GM21360 (cell line): ENCODE results near the gene SMOC2.

Source experiments
- ATAC-seq: cut with Tn5 transposase; IDR thresholded peaks from one replicate; pipeline ENCODE4 v1.9.1; 2021; ENCODE audit warnings: mild to moderate bottlenecking, moderate library complexity; ENCODE audit not compliant: unreplicated experiment

The SMOC2 gene

DNA sequence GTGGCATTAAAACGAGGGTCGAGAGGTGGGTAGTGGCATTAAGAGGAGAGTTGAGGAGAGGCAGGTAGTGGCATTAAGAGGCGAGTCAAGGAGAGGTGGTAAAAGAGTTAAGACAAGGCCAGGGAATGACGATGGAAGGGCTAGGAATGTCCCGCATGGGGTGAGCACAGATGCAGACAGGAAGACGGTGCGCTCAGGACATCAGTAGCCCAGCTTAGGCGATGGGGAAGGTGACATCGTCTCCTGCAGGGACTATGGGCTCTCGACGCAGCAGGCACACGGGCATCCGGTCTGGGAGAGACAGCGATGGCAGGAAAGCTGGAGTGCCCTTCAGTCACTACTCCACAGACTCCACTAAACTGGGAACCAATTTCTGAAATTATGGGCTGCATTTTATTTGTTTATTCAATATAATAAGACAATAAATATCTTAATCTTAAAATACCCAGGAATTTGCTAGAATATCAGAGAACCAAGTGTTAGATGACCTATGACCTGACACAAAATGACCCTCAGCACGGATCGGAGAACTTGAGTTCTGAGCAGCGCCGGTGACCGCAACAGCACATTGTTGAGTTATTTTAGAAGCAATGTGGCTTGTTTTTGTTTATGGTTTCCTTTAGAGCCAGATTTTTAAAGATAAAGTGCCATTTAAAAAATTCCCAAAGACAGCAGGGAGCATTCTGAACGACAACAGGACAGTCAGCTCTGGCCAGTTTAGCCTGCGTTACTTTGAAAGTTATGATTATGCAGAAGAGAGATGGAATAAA, 177.7 kb downstream of the SMOC2 start:
- no peak for ATAC-seq

DNA sequence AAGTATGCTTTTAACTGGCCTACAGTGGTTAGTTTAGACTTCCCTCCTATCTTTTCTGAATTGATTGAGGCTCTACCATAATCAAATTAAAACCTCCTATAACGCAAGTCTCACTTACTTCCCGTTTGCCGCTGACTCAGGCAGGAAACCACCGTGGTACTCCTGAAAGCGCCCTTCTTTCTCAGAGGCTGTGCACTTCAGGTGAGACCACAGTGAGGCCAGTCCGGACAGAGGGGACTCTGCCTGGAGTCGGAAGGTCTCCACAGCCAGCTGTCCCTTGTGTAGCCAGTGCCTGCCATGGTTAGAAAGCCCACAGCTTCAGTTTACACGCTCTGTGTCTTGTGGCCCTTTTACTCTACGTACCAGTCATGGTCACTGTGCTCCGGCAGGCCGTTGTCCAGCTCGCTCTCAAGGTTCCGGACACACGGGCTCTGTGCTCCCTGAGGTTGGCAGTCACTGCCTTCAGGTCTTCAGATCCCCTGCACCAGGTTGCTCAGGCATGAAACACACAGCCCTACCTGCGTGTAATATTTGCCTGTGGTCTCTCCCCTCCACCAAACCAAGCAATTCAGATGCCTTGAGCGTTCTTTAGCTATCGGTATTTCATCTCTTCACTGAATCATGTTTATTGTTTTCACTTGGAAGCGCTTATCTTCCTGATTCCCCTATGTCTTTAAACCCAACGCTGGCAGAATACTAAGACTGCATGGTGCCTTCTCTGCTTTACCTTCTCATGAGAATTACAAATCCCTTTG, 178.8 kb downstream of the SMOC2 start:
- no peak for ATAC-seq

DNA sequence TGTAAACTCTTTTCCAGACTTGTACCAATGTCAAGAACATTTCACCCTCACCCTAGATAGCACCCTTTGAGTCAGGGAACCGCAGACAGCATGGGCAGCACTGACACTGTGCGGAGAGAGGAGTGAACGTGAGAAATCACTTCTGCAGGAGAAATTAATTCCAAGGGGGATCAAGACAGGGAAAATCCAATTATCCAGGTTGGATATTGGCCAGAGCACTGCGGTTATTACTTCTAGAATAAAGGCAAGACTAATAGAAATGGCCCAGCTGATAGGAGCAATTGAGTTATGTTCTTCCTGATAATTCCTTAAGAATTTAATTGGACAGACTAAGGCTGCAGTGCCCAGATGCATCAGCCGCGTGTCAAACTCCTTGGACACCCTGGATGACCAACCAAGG, 179.6 kb downstream of the SMOC2 start:
- ATAC-seq = no peak

DNA sequence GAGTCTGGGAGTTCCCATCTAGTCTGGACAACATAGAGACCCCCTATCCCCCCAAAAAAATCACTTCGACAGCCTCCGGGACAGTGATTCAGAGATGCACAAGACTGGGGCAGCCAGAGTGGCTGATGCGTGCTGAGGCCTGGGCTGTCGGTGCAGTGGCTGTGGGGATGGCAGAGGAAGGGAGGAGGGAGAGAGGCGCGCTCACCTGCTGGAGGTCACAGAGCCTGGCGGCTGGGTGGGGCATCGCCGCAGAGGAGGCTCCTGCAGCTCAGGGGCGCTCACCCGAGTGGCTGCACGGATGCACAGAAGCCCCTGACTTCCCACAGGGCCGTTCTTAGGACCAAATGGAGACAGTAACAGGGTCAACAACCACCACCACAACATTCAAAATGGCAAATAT, 182.8 kb downstream of the SMOC2 start:
- ATAC-seq = no peak

DNA sequence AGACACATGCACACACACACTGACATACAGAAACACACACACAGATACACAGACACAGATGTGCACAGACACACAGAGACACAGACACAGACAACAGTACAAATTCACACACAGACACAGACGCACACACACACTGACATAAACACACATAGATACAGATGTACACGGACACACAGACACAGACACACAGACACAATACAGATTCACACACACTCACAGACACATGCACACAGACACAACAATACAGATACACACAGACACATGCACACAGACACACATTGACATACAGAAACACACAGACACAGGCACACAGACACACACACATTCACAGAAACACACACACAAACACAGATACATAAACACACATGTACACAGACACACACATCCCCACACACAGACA, 183.6 kb downstream of the SMOC2 start:
- ATAC-seq = no peak

DNA sequence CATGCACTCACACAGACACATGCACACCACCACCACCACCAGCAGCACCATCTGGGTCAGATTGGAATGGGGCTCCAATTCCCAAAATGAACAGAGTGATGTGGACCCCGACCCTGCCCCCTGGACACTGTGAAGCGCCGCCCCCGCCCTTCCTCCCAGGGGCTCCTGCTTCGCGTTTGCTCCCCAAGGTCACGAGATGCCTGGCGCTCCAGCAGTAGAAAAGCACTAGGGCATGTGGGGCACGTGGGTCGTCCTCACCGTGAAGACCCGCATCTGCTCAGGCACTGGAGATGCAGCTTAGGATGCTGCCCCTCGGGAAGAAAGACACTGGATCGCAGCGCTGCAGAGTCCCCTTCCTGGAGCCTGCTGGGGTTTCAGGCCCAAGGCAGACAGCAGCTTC, 184.0 kb downstream of the SMOC2 start:
- ATAC-seq = no peak

DNA sequence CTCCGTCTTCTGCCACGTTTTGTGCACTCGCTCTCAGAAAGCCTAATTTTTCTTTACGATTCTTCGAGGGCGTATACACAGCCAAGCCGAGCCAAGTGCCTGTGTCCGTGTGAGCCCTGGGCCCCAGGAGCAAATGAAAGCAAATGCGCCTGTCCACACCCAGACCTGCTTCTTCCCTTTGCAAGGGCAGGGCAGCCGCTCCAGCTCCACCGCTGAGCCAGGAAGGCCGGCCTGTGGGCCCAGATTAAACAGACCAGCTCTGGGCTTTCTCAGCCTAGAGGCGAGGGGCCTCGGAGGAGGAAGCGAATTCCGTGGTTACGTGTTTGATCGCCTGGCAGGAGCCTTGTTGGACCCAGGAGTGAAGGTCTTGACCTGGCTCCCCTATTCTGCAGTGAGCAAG, 184.6 kb downstream of the SMOC2 start:
- ATAC-seq = no peak

DNA sequence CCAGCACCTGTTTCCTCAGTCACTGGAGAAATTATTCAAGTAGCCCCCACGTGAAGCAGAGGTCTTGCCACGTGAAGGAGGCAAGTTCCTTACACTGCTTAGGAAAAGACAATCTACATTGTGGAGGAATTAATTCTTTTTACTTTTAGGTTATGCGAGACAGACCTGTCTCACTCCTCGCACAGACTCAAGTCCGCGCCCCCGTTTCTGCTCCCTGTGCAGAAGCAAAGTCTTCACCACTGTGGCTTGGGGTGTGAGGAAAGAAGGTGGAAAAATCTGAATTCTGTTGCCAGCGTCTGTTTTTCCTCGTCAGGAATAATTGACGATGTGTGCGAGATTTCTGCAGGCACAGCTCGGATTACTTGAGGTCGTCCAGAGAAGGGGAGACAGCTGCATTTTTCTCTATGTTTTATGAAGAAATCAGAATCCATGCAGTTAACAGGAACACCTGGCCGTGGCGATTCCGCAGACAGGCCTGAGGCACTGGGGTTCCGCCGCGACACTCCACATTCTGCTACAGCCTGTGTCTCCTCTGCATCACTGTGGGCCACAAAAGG, 185.1 kb downstream of the SMOC2 start:
- no peak for ATAC-seq

DNA sequence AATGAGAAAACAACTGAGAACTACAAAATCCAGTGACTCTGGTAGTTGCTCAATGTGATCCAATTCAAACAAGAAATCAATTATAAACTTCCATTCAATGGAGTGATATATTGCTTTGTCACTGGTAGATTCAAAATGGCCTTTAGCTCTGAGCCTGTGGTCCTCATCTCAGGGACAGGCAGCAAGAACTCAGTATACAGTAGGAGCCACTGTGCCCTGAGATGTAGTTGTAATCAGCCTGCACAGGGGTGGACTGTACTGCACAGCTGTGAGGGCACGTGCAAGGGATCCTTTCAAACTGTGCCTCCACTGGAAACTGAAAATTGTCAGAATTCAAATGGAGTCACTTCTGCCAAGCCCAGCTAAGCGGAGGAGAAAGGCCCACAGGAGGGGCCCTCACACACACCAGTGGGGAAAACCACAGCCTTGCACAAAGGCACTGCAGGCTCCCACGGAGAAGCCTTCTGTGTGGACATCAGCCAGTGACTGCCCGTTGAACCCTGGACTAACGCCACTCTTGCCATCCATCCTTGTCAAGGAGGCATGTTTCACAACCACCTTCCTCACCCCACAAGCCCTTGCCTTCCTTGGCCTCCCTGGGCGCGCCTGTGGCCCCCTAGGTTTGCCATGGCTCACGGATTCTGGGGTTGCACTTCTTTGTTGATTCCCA, 186.7 kb downstream of the SMOC2 start:
- no peak for ATAC-seq

DNA sequence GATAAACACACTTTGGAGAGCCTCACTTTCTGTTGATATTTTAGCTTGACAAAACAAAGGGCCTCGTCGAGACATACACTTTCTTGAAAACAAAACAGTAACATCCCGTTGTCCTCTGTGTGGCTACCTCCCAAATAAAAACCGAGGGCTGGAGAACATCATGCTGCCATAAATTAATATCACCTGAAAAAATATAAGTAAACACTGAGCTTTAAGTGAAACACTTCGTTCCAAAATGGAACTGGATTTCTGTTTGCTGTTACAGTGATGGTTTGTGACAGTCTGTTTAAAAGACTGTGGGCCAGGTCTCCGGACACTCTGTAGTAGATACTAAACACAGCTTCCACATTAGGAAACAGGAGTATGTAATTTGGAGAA, 187.2 kb downstream of the SMOC2 start:
- no peak for ATAC-seq

DNA sequence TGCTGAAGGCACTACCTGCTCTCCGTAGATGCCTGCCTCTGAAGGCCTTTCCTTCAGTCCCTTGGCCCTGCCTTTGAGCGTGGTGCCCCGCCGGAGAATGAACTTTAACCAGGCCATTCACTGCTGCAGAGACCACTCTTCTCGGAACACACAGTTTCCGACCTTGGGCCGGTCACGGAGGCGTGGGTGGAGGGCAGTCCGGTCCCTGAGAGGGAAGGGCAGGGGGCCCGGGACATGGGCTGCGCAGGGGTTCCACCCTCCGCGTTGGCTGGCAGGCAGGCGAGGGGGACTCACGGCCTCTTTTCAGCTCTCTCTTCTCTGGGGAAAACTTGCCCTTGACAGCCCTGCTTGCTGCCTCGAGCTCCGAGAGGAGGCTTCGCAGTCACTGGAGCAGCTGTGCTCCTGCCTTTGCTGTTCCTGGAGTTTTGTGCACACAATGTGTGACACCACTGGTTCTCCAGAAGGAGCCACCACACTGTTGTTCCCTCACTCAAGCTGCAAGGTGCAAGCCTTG, 187.8 kb downstream of the SMOC2 start:
- ATAC-seq = no peak

DNA sequence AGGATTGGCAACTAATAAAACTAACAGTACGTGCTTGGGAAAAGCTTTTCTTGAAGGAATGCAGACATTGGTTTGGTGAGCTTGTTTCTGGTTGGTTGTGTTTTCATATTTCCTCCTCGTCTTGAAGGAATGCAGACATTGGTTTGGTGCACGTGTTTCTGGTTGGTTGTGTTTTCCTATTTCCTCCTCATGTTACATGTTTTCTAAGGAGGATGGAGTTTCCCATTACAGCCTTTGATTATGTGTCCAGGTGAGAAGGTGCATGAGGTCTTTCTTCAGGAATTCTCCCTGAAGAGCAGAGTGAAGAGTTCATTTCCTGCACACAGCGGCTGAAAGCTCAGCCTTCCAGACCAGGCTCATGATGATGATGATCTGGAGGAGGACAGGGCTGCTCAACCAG, 190.6 kb downstream of the SMOC2 start:
- no peak for ATAC-seq

DNA sequence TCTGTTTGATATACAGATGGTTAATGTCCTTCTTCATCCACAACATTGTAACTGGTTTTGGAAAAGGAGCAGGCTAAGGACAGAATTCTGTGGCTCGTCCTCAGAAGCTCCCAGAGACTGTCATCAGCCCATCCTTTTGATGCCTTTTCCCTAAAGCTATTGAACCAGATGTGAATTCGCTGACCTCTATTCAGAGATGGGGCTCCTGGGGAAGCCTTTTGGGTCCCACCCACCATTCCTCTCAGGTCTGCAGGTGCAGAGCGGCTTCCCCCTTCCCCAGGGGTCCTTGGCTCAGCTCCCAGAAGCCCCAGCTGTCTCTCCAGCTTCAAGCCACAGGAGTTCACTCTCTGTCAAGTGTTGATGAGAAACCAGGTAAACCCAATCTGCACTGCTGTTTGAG, 191.7 kb downstream of the SMOC2 start:
- no peak for ATAC-seq

DNA sequence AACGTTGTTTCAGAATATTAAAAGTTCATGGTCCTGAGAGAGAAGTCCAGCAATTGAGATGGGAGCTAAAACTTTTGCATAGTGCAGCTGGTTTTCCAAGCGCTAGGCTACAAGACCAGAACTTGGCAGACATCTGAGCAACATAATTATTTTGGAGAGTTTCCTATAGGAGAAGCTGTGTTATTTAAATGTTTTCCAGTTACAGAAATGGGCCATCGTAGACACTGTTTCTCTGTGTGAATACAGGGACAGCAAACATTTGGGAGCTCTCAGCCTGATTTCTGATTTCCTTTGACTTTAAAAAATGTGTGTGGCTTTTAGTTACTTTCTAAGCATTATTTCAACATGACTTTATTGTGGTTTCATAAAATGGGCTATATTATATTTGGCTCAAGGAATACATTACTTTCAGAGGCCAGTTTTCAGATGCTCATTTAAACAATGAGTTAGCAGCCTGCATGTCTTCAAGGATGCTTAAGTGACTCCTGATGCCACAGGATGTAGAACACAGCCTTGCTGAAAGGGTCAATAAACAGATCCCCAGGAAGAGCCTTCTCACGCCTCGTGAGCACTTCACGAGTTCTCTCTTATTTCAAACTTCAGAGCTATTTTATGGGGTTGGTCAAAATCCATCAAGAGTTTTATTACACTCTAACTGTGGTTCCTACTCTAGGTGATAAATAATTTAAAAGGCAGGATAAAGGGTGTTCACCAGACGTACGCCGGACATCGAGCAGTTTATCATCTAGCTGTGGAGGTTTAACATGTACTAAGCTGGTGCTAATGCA, 193.8 kb downstream of the SMOC2 start:
- no peak for ATAC-seq

DNA sequence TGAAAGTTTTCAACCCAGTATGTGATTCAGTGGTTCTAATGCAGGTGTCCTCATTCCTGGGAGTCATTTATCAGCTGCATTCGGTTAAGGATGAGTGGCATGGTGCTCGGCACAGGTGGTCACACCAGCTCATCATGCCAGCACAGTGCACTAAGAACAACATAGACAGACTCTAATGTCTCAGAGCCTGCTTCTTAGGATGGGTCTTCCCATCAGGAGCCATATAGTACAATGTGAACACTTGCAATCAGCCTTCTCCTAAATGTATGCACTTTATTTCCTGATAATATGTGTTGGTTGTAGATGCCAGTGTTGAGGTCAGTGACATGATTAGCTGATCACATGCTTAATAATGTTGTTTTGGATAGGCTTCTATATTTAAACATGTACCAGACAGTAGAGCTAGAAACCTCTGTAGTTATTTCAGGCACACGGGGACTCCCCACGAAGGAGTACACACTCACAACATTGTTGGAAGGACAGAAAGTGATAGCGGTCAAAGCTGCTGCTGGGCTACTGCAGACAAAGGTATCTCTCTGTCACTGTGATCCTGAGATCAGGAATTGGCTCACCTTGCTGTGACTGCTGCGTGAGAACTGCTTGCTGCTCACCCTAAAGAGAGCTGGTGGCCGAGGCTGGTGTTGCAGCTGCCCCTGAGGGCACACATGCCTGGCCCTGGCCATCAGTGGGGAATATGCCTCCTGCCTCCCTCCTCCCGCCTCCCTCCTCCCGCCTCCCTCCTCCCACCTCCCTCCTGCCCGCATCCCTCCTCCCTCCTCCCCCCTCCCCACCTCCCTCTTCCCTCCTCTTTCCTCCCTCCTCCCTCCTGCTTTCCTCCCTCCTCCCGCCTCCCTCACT, 195.4 kb downstream of the SMOC2 start:
- no peak for ATAC-seq

DNA sequence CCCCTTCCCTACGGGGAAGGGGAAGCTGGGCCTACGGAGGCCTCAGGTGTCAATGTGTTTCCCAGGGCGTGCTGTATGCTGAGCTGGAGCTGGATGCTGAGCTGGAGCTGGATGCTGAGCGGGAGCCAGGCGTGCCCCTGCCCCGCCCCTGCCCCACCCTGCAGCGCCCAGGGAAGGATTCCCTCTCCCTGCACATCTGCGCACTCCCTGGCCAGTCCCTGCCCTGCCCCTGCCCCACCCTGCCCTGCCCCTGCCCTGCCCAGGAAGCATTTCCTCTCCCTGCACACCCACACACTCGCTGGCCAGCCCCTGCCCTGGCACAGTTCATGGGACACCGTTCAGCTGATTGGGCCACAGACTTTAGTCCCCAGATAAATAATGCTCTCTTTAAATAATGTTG, 196.8 kb downstream of the SMOC2 start:
- no peak for ATAC-seq

DNA sequence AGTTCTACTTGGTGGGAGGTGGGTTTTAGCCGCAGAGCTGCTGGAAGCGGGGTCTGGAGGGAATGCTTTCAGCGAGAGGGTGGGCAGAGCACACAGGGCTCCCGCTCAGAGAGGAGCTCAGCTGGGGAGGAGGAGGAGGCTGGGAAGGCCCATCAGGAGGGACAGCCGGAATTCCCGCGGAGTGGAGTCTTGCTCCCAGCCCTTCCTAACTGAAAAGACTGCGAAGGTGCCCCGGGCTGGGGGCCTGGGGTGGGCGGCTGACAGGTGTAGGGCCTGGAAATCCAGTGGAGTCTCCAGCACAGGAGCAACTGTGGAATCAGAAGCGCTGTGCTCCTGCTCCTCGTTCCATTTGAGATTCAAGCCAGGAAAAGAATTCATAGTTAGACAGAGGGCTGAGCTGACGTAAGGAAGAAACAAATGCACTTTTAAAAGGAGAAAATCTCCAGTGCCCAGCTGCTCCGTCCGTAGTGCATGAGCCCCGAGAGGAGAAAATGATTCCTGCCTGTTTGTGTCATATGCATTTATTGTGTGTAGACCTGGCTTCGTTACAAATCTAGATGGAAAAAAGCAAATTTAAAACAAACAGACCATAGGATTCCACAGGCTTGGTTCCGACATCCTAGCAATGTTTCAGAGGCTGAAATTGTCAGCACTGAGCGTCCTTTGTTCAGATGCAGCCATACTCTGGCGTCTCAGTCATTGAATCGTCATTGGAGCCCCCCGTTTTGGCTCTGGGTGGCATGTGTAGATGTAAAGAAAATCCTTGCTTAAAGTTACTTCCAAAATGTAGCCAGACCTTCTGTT, 197.7 kb downstream of the SMOC2 start:
- no peak for ATAC-seq

DNA sequence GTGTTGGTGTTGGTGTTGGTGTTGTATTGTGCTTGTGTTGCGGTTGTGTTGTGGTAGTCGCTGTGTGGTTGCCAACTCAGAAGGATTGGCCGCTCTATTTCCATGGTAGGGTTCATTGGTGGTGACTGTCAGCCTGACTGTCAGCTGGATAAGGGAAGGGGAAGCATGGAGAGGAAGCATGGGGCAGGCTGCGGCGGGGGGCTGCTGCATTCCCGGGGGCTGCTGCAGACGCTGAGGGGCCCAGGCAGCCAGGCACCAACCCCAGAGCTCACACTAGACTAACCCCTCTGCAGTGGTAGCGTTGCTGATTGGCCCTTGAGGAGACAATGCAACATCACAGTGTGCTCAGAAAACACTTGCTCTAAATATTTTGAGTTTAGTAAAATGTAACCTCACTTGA, 199.2 kb downstream of the SMOC2 start:
- ATAC-seq = no peak

DNA sequence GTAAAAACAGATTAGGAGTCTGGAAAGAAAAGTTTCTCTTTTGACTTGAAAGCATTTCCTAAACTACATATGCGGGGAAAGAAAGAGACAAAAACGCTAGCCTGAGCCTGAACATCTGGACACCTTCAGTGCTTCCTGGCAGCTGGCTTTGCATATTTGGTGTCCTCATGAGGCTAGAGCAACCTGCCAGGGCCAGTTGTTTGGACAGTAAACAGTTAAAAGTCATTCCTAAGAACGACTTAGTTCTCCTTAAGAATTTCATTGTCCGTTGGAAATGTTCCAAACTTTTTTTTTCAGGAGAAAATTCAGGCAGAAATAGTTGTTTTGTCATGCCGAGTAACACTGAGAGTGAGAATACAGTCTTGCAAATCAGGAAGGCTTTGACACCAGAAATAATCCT, 199.8 kb downstream of the SMOC2 start:
- no peak for ATAC-seq
